Mucosa of stomach (tissue), 1 donor: Measurements from ENCODE around the gene TMEM190.

Experiments
- H3K27me3 ChIP-seq: one replicate; pipeline ENCODE4 v1.7.0; 2013; ENCODE audit warnings: mild to moderate bottlenecking, low read length; ENCODE audit not compliant: control insufficient read depth, insufficient read depth
- H3K36me3 ChIP-seq: one replicate; pipeline ENCODE4 v1.7.0; 2013; ENCODE audit warnings: low read length; ENCODE audit not compliant: control insufficient read depth, insufficient read depth
- H3K4me1 ChIP-seq: one replicate; pipeline ENCODE4 v1.7.0; 2013; ENCODE audit warnings: mild to moderate bottlenecking, low read length; ENCODE audit not compliant: control insufficient read depth, insufficient read depth
- H3K4me3 ChIP-seq: one replicate; pipeline ENCODE4 v1.7.0; 2013; ENCODE audit warnings: low read length
- H3K9ac ChIP-seq: one replicate; pipeline ENCODE4 v1.7.0; 2013; ENCODE audit warnings: mild to moderate bottlenecking, low read length, moderate library complexity
- H3K9me3 ChIP-seq: one replicate; pipeline ENCODE4 v1.7.0; 2013; ENCODE audit warnings: mild to moderate bottlenecking, low read length, moderate library complexity; ENCODE audit not compliant: control insufficient read depth
- donor health status: Pancreatic carcinoma.

The TMEM190 gene

DNA sequence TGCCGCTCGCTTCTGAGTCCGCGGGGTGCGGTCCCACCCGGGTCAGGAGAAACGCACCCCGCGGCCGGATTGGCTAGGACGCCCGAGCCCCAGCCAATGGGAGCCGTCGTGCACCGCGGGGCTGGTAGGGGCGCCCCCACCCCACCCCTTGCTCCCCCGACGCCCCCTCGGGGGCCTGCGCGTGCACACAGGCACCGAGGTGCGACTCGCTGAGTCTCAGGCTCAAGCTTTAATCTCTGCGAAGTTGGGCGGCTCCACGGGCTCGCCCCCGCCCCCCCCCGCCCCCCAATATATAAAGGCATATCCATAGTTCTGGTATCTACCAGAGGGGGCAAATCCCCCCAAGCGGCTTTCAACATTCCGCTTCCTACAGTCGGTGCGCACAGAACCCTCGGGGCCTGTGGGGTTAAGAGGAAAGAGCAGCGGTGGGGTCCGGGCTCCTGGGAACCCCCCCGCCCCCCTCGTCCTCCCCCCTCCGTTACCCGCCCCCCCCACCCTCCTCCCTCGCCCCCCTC lies 21.9 kb upstream of the TMEM190 start, which contains the start of gene COX6B2:
COX6B2 (minus strand) TSS at position 22 of the 515 bp plus-strand sequence. CDS start 198 bp downstream, outside the sequence.
- Histone ChIP-seq H3K9me3 (no peaks in the 10 kb centered on the region), H3K27me3 (peaks cover 49% of the 10 kb centered on the region), H3K36me3 (no peaks in the 10 kb centered on the region), H3K4me3 (no peak within 1 kb of the TSS), H3K9ac (no peak within 1 kb of the TSS), H3K4me1 (peaks cover 23% of the 10 kb centered on the region)

GRCh38 chr19:55355213-55355821 lies 21.3 kb upstream of the TMEM190 start:
- H3K27me3 ChIP-seq, result peaks cover 48% of the 10 kb centered on the region
- no peak overlapping the region for H3K9ac ChIP-seq
- no peak overlapping the region for H3K4me3 ChIP-seq

GRCh38 chr19:55358493-55358892 lies 18.1 kb upstream of the TMEM190 start:
- Histone ChIP-seq H3K4me1 (peaks cover 3% of the 10 kb centered on the region), H3K36me3 (no peaks in the 10 kb centered on the region), H3K9ac (no peak overlapping the region), H3K4me3 (no peak overlapping the region), H3K9me3 (no peaks in the 10 kb centered on the region), H3K27me3 (peaks cover 17% of the 10 kb centered on the region)

More at GRCh38 chr19:55355213-55355821, 21.3 kb upstream of the TMEM190 start:
- Histone ChIP-seq H3K36me3 (no peaks in the 10 kb centered on the region), H3K4me1 (peaks cover 22% of the 10 kb centered on the region), H3K9me3 (no peaks in the 10 kb centered on the region)

DNA sequence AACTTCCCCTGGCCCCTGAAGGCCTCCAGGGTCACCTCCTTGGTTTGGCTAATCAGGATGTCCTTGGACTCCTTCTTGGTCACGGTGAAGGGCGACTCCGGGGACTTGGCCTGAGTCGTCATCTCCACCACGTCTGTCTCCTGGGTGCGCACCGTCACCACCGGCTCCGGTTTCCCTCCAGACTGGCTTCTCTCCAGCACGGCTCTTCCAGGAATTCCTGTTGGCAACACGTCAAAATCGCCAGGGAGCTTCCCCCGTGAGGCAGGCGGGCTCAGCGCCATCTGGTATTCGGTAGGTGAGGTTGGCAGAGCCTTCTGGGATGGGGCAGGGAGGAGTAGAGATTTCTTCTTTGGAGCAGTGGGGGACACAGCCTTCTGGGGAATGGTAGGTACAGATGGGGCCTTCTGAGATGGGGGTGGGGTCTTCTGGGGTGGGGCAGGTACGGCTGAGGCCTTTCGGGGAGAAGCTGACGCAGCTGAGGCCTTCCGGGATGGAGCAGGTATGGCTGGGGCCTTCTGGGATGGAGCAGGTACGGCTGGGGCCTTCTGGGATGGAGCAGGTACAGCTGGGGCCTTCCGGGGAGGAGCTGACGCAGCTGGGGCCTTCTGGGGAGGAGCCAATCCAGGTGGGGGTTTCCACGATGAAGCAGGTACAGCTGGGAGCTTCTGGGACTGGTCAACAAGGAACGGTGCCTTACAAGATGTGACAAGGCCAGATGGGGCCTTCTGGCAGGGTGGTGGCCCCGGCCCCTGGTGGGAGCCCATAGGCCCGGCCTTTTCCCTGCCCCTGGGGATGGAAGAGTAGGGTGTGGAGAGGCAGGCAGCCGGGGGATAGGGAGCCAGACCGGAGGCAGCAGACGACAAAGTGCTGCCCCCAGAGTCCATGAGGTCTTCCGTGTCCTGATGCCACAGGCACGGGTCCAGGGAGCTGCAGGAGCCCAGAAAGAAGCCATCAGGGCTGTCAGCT lies 17.4 kb upstream of the TMEM190 start:
- no peak overlapping the region for H3K4me3 ChIP-seq
- H3K4me1 ChIP-seq, result no peaks in the 10 kb centered on the region
- H3K27me3 ChIP-seq, result peaks cover 11% of the 10 kb centered on the region
- no peak overlapping the region for H3K9ac ChIP-seq
- H3K36me3 ChIP-seq, result no peaks in the 10 kb centered on the region
- no peaks in the 10 kb centered on the region for H3K9me3 ChIP-seq

DNA sequence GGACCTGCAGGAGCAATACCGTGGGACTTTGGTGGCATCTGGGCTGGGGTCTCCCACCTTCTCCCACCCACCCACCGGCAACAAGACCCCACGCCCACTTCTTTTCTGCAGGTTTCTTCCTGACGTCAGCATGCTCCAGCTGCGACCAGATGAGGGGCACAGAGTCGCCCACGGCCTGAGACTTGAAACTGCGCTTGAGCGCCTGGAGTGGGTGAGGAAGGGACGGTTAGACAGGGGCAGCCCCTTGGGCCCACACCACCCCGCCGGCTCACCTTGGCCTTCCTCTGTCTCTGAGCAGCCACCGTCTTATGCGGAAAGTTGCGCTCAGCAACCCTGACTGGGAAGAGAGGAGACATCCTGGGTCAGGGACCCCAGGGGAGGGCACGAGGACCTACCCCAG lies 15.7 kb upstream of the TMEM190 start:
- no peak overlapping the region for H3K9ac ChIP-seq
- H3K9me3 ChIP-seq, result no peaks in the 10 kb centered on the region
- no peak overlapping the region for H3K4me3 ChIP-seq
- H3K4me1 ChIP-seq, result no peaks in the 10 kb centered on the region
- H3K27me3 ChIP-seq, result no peaks in the 10 kb centered on the region
- H3K36me3 ChIP-seq, result no peaks in the 10 kb centered on the region

- Histone ChIP-seq H3K36me3 (no peaks in the 10 kb centered on the region), H3K4me1 (no peaks in the 10 kb centered on the region), H3K9ac (no peak overlapping the region), H3K9me3 (no peaks in the 10 kb centered on the region), H3K4me3 (no peak overlapping the region), H3K27me3 (no peaks in the 10 kb centered on the region)
Measured at GRCh38 chr19:55362174-55362989, 14.2 kb upstream of the TMEM190 start.

DNA sequence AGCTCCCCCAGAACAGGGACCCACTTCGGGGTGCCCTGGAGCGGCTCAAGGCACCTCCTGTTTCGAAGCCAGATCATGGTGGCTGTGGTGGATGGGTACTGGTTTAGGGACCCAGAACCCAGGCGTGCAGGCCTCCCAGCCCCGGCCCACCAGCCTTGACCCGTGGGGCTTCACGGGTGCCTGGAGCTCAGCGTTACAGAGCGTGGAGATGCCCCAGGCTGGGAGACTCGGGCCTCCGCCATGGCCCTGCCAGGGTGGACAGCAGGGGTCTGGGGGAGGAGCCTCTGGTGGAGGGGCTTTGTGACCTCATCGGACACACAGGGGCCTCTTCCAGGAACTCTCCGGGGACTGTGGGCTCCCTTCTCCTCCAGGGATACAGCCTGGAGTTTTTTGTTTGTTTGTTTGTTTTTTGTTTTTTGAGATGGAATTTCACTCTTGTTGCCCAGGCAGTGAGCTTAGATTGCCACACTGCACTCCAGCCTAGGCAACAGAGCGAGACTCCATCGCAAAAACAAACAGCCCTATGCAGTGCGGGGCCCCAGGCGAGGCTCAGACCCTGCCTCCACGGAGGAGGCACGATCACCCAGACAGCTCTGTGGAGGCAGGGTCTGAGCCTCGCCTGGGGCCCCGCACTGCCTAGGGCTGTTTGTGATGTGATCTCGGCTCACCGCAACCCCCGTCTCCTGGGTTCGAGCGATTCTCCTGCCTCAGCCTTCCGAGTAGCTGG lies 13.5 kb upstream of the TMEM190 start, which contains the start of gene GARIN5B:
GARIN5B (minus strand) TSS at position 271 of the 727 bp plus-strand sequence; CDS start at position 77, 194 bp downstream.
- Histone ChIP-seq H3K36me3 (no peaks in the 10 kb centered on the region), H3K9ac (no peak within 1 kb of the TSS), H3K4me3 (no peak within 1 kb of the TSS), H3K27me3 (peaks cover 6% of the 10 kb centered on the region), H3K9me3 (no peaks in the 10 kb centered on the region), H3K4me1 (no peaks in the 10 kb centered on the region)

DNA sequence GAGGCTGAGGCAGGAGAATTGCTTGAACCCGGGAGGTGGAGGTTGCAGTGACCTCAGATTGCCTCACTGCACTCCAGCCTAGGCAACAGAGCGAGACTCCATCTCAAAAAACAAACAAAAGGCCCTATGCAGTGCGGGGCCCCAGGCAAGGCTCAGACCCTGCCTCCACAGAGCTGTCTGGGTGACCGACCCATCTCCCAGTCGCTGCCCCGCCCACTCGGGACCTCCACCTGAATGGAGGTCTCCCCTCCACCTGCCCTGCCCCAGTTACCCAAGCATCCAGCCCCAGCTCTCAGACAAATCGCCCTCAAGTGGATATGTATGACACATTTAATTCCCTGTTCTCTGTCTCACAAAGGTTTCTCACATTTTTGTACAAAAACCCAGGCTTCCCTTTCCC lies 11.4 kb upstream of the TMEM190 start:
- Histone ChIP-seq H3K9ac (no peak overlapping the region), H3K4me3 (no peak overlapping the region), H3K4me1 (peaks cover 9% of the 10 kb centered on the region), H3K36me3 (no peaks in the 10 kb centered on the region), H3K9me3 (no peaks in the 10 kb centered on the region), H3K27me3 (peaks cover 24% of the 10 kb centered on the region)

DNA sequence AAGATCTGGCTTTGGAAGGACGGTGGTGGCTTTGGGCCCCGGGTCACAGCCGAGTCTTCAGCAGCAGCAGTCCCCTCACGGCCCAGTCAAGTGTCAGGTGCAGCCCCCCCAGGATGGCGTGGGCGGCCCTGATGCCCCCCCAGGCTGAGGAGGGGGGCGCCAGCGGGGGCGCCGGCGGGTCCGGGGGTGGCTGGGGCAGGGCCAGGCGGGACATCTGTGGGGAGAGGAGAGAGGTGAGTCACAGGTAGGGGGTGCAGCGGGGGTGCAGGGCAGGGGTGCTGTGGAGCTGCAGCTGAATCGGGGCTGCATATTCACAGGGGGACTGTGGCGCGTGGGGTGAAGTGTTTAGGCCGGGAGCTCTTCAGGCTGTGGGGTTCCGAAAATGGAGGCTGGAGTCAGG lies 10.7 kb upstream of the TMEM190 start:
- Histone ChIP-seq H3K4me1 (peaks cover 9% of the 10 kb centered on the region), H3K4me3 (no peak overlapping the region), H3K9ac (no peak overlapping the region), H3K36me3 (no peaks in the 10 kb centered on the region), H3K9me3 (no peaks in the 10 kb centered on the region), H3K27me3 (peaks cover 30% of the 10 kb centered on the region)

DNA sequence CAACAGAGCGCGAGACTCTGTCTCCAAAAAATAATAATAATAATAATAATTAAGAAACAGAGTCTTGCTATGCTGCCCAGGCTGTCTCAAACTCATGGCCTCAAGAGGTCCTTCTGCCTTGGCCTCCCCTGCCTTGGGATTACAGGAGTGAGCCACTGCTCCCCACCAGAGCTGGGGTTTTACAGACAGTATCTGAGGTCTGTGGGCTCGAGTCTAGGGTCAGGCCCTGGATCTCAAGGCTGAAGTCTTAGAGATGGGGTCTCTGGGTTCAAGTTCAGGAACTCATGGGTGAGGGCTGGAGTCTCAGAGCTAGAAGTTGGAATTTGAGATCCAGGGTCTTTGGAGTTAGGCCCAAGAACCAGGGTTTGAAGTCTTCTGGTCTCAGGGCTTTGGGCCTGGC lies 9.8 kb upstream of the TMEM190 start:
- Histone ChIP-seq H3K9me3 (no peaks in the 10 kb centered on the region), H3K36me3 (no peaks in the 10 kb centered on the region), H3K4me3 (no peak overlapping the region), H3K27me3 (peaks cover 38% of the 10 kb centered on the region), H3K9ac (no peak overlapping the region), H3K4me1 (peaks cover 9% of the 10 kb centered on the region)

DNA sequence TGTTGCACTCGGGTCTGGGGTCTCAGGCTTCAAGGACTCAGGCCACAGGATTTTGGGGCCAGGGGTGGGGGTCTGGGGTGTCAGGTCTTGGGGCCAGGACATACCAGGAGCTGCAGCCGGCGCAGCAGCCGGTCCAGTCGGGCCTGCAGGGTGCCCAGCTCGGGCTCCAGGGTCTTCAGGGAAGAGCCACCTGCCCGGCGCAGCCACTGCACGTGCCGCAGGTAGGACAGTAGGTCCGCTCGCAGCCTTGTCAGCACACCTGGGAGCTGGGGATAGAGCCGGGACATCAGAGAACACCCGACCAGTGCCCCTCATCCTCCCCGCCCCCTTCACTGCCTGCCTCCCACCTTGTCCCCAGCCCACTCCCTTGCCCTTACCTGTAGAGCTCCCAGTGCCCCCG lies 8.5 kb upstream of the TMEM190 start:
- Histone ChIP-seq H3K36me3 (no peaks in the 10 kb centered on the region), H3K4me3 (no peak overlapping the region), H3K9me3 (no peaks in the 10 kb centered on the region), H3K27me3 (peaks cover 51% of the 10 kb centered on the region), H3K4me1 (peaks cover 9% of the 10 kb centered on the region), H3K9ac (no peak overlapping the region)
